ENCODE measurements around the gene MIF4GD. TPM values are rescaled to one million over a fixed set of nuclear protein-coding genes. Genes with fewer than 3 reads are reported as not detected.
A peak's percentile ranks its signal among the peaks of the same experiment; 100 is the strongest.

Gene MIF4GD, protein sequence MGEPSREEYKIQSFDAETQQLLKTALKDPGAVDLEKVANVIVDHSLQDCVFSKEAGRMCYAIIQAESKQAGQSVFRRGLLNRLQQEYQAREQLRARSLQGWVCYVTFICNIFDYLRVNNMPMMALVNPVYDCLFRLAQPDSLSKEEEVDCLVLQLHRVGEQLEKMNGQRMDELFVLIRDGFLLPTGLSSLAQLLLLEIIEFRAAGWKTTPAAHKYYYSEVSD
- total RNA-seq, result 10 to 100 TPM; 26.2 to 38.7 (median 28.8) TPM

DNA sequence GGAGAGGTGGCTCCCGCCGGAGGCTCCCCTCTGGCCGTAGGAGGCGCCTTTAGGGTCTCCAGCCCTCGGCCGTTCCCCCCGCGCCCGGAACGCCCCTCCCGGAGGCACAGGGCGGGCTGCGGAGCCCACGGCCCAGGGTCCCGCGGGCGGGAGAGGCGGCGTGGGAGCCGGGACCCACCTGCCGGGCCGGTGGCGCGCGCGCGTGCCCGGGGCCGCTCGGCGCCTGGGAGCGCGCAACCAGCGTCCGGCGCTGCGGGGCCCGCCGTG lies at the start of gene MIF4GD:
TSS of gene MIF4GD (minus strand) at position 266 of the 267 bp plus-strand sequence. CDS start 1,036 bp downstream, outside the sequence.
- TF ChIP-seq POLR2AphosphoS5 (IDR thresholded peaks at IDR 0.05) (no peak), POLR2A (IDR thresholded peaks at IDR 0.05) (no peak)
- TF ChIP-seq, protein P1, sequence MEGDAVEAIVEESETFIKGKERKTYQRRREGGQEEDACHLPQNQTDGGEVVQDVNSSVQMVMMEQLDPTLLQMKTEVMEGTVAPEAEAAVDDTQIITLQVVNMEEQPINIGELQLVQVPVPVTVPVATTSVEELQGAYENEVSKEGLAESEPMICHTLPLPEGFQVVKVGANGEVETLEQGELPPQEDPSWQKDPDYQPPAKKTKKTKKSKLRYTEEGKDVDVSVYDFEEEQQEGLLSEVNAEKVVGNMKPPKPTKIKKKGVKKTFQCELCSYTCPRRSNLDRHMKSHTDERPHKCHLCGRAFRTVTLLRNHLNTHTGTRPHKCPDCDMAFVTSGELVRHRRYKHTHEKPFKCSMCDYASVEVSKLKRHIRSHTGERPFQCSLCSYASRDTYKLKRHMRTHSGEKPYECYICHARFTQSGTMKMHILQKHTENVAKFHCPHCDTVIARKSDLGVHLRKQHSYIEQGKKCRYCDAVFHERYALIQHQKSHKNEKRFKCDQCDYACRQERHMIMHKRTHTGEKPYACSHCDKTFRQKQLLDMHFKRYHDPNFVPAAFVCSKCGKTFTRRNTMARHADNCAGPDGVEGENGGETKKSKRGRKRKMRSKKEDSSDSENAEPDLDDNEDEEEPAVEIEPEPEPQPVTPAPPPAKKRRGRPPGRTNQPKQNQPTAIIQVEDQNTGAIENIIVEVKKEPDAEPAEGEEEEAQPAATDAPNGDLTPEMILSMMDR (IDR thresholded peaks at IDR 0.05), result no peak
- no peaks in the 10 kb centered on the region for H3K27me3 ChIP-seq
- no peak for DNase-seq (ENCODE audit: low spot score in 2 of 2)
- H3K27ac ChIP-seq, result peak within 1 kb of the TSS; percentile 94 to 95
- intact Hi-C loops (cut with DNase I; ENCODE audit: low total_unique reads), result no loop called here
- no peaks in the 10 kb centered on the region for H3K36me3 ChIP-seq
- H3K4me3 ChIP-seq, result peak within 1 kb of the TSS; percentile 78 to 91 (median 88)
- H3K4me1 ChIP-seq, result peaks cover 5 to 8% of the 10 kb centered on the region in 2 donors
- no peaks in the 10 kb centered on the region for H3K9me3 ChIP-seq

DNA sequence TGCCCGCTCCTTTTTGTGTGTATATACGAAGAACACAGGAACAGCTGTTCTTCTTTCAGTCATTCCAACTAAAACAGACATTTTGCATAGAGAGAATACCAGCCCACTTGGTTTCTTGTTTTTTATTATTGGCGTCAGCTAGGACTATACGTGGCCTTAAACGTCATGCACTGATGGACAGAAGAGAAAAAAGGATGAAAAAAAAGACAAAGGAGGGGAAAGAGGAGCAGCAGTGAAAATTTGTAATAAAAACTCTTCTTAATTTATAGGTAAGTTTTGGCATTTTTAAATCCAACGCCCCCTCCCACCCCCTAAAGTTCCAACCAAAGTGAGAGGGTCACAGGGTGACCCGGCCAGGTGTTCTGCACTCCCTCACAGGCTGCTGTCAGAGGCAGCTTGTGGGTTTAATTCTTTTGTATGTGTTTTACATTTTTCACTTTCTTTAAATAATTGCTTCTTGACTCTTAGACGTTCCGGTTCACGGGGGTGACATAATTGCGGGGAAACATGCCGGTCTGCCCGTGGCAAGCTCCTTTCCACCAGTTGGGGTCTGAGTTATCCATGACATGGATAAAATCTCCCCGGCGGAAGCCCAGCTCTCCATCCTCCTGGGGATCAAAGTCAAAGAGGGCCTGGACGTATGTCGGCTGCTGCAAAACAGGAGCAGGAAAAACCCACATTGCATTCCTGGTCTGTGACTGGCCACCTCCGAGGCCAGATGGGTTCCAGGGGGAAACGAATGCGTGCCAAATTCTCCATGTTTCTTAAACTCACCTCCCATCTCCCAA lies 49.1 kb upstream of the MIF4GD start:
- intact Hi-C loops (cut with DNase I; ENCODE audit: low total_unique reads), result loop anchor here (10.0 kb wide), 1 partner anchor 85 kb away; the partner anchor contains the start of gene GRB2
- H3K27me3 ChIP-seq, result no peaks in the 10 kb centered on the region
- H3K36me3 ChIP-seq, result no peaks in the 10 kb centered on the region
- no peak for DNase-seq (ENCODE audit: low spot score in 2 of 2)
- no peak overlapping the region for H3K27ac ChIP-seq
- no peak overlapping the region for H3K4me3 ChIP-seq
- H3K9me3 ChIP-seq, result no peaks in the 10 kb centered on the region
- H3K4me1 ChIP-seq, result no peaks in the 10 kb centered on the region
- no peak for TF ChIP-seq POLR2A (IDR thresholded peaks at IDR 0.05)
- TF ChIP-seq POLR2AphosphoS5 (IDR thresholded peaks at IDR 0.05), result no peak
- TF ChIP-seq, protein P1 (IDR thresholded peaks at IDR 0.05), result no peak

DNA sequence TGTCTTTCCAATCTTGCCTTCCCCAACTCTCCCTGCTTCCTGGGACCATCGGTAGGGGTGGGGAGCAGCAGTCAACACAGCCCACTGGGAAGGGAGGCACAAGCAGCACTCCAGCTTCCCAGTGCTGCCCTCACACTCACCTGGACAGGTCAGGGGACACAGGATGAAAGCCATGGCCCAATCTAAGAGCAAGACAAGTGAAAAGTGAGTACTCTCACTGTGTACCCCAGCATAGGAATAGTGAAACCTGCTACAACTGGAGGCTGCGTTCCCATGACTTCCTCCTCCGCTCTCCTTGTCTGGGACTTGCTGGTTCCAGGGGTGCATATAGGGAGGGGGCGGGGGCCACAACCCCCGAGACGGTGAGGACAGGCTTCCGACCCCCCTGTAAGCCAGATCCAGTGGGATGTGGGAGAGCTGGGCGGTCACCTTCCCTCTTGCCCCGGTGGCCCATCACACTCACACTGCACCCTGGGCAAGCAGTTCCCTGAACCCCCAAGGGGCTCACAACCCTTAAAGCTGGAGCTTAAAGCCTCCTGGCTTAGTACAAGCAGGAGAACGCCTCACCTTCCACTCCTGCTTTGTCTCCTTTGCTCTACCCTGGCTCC lies 47.7 kb upstream of the MIF4GD start:
- H3K4me1 ChIP-seq, result no peaks in the 10 kb centered on the region
- no peak overlapping the region for H3K27ac ChIP-seq
- H3K4me3 ChIP-seq, result no peak overlapping the region
- no peaks in the 10 kb centered on the region for H3K27me3 ChIP-seq
- no peaks in the 10 kb centered on the region for H3K9me3 ChIP-seq
- TF ChIP-seq, protein P1 (IDR thresholded peaks at IDR 0.05), result no peak
- no peak for TF ChIP-seq POLR2A (IDR thresholded peaks at IDR 0.05)
- TF ChIP-seq POLR2AphosphoS5 (IDR thresholded peaks at IDR 0.05), result no peak
- intact Hi-C loops (cut with DNase I; ENCODE audit: low total_unique reads), result no loop called here
- no peaks in the 10 kb centered on the region for H3K36me3 ChIP-seq
- no peak for DNase-seq (ENCODE audit: low spot score in 2 of 2)

DNA sequence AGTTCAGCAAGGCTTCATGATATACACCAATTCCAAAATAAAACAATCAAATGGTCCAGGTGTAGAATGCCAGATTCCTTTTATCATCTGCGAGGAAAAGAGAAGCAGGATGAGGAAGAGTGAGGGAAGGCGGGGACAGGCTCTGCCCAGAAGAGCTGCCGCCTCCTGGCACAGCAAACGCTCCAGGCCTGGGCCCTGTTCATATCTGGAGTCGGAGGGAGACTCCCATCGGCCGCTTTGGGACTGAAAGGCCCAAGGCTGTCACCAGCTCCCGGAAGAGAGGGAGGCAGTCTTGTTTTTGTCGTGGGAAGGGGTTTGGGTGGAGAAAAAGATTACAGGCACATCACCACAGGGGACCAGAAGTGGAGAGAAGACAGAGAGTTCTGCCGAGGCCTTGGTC lies 47.2 kb upstream of the MIF4GD start:
- intact Hi-C loops (cut with DNase I; ENCODE audit: low total_unique reads), result no loop called here
- TF ChIP-seq, protein P1 (IDR thresholded peaks at IDR 0.05), result no peak
- TF ChIP-seq POLR2AphosphoS5 (IDR thresholded peaks at IDR 0.05) (no peak), POLR2A (IDR thresholded peaks at IDR 0.05) (no peak)
- Histone ChIP-seq H3K4me1 (no peaks in the 10 kb centered on the region), H3K27me3 (no peaks in the 10 kb centered on the region), H3K36me3 (no peaks in the 10 kb centered on the region), H3K4me3 (no peak overlapping the region), H3K9me3 (no peaks in the 10 kb centered on the region), H3K27ac (no peak overlapping the region)
- DNase-seq (ENCODE audit: low spot score in 2 of 2), result no peak

DNA sequence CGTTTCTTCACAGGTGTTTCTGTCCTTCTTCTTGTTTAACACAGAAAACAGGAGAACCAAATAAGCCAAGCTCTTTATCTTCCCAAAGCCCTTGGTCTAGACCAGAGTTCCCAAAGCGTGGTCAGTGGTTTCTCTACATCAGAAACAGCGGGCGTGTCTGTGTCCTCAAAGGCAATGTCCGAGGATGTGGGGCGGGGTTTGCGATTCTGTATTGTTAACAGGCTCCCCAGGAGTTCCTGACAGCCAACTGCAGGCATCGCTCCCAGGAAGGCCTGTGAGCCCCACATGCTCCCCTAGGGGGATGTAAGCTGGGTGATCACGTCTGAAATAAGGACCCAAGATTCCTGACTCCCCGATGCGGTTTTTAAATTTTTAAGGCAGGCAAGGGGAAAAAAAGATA lies 46.6 kb upstream of the MIF4GD start:
- intact Hi-C loops (cut with DNase I; ENCODE audit: low total_unique reads), result no loop called here
- TF ChIP-seq POLR2AphosphoS5 (IDR thresholded peaks at IDR 0.05), result no peak
- DNase-seq (ENCODE audit: low spot score in 2 of 2), result no peak
- Histone ChIP-seq H3K4me1 (no peaks in the 10 kb centered on the region), H3K9me3 (no peaks in the 10 kb centered on the region), H3K36me3 (no peaks in the 10 kb centered on the region), H3K4me3 (no peak overlapping the region), H3K27ac (no peak overlapping the region), H3K27me3 (no peaks in the 10 kb centered on the region)

Measured in breast epithelium (tissue), 4 donors.